Cardiac septum (tissue), 1 donor: Measurements from ENCODE around the gene ZNF385C. TPM values are rescaled to one million over a fixed set of nuclear protein-coding genes. Genes with fewer than 3 reads are reported as not detected.

Source experiments
- DNase-seq: peaks from one replicate; pipeline ENCODE4 v3.0.0-alpha.2; 2020; ENCODE audit warnings: low spot score
- intact Hi-C: fragments of 100-400 bp; cut with DNase I; formaldehyde crosslinking; loops from one replicate; pipeline ENCODE4 v1.14.0; 2022
- total RNA-seq: library from RNA; stranded (reverse); fragmentation: NEBNext Ultra II Directional; extraction: Animal tissue kit (Norgen Biotek cat#: 25700); gene quantifications from one replicate; pipeline ENCODE4 v1.2.1, GENCODE V29; 2021
- donor health status: DM: no; HTN: no; CAD: no.

Gene ZNF385C
- total RNA-seq, 1 donor from 2014 or later, result 0.13 TPM

DNA sequence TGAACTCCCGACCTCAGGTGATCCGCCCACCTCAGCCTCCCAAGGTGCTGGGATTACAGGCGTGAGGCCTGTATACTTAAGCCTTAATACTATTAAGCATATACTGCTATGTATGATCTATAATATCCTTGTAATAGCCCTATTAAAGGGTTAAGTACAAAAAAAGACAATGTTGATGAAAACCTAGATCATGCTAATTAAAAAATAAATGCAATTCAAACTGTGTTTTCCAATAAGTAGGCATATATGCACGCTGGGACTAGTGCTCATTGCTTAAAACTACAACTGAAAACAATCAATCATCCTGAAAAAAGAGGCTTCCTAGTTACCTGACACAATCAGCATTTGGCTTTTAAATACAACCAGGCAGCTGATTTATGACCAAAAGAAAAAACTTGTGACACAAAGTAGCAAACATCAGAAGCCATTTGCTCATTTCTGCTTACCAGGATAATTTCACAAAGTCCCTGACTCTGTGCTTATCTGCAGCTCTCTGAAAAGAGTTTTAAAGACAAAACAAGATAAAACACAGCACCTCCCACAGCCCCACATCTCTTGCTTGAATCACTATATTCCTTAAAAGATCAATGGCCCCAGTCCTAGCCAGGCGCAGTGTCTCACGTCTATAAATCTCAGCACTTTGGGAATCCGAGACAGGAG, 11.1 kb downstream of the ZNF385C start:
- intact Hi-C loops, result no loop called here
- DNase-seq, result no peak

DNA sequence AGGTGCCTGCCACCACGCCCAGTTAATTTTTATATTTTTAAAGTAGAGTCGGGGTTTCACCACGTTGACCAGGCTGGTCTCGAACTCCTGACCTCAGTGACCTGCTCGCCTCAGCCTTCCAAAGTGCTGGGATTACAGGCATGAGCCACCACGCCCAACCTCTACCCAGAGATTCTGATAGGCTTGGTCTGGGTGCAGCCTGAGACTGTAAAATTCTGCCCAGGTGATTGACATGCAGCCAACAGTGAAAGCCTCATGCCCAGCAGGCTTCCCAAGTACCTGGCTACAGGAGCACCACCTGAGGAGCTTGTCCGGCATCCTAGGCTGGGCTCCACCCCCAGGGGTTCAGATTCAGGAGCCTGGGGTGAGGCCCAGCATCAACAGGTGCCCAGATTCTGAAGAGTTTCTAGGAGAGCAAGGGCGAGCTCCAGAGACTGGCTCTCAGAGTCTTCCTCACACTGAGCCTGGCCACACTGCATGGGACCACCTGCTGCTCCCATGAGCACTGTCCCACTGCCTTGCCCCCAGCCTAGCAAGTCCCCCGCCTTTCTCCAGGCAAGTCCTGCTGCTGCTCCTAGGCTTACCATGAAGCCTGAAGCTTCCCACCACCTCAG, 16.6 kb downstream of the ZNF385C start:
- DNase-seq, result no peak
- intact Hi-C loops, result no loop called here

DNA sequence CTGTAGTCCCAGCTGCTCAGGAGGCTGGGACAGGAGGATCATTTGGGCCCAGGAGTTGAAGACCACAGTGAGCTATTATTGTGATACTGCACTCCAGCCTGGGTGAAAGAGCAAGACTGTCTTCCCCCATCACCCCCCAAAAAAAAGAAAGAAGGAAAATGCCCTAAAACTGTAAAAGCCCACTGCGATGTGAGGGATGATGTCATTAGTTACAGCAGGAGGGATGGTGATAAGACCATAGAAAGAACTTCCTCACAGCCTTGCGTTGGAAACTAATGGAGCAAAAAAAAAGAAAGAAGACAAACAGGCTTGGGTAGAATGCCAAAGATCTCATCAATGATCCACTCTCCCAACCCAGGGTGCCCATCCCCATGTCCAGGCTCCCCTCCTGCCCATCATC, 18.7 kb downstream of the ZNF385C start:
- no peak for DNase-seq
- intact Hi-C loops, result no loop called here

DNA sequence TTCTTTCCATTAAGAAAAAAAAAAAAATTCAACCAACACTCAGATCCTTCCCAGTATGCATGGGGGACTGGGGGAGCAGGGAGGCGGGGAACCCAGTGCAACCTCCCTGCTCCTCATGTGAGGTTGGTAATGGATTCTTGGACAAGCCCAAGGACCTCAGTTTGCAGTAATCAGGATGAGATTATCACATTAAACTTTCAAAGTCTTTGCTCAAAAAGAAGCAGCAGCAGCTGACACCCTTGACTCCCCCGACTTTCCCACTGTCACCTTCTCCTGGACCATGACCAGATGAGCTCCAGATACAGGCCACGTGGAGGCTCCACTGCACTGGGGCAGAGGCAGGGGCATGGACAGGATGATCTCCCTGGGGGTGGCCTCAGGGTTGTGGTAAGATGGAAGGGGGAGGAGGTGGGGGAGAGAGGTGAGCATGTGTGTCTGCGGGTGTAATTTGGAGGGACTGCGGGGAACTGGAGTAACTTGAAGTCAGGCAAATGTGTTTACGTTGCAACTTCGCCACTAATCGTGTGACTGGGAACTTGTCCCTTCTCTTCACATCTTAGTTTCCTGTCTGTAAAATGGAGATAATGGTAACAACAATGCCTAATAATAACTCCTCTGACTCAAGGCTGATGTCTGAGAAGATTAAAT, 19.8 kb downstream of the ZNF385C start:
- intact Hi-C loops, result no loop called here
- no peak for DNase-seq

DNA sequence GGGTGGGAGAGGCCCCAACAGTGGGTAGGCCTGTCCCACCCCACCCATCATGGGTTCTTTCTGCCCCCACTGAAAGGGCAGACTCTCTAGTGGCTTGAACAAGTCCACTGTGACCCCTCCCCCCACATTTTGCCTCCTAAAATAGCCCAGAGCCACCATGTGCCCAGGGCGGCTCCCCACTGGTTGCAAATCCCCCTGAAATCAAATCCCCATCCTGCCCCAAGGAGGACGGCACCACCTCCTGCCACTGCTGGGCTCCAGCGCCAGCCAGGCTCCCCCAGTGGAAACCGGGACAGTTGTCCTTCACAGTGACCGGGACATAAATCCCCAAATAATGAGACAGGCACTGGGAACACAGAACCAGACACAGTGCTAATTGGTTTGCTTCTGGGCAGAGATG, 20.5 kb downstream of the ZNF385C start:
- DNase-seq, result no peak
- intact Hi-C loops, result no loop called here

DNA sequence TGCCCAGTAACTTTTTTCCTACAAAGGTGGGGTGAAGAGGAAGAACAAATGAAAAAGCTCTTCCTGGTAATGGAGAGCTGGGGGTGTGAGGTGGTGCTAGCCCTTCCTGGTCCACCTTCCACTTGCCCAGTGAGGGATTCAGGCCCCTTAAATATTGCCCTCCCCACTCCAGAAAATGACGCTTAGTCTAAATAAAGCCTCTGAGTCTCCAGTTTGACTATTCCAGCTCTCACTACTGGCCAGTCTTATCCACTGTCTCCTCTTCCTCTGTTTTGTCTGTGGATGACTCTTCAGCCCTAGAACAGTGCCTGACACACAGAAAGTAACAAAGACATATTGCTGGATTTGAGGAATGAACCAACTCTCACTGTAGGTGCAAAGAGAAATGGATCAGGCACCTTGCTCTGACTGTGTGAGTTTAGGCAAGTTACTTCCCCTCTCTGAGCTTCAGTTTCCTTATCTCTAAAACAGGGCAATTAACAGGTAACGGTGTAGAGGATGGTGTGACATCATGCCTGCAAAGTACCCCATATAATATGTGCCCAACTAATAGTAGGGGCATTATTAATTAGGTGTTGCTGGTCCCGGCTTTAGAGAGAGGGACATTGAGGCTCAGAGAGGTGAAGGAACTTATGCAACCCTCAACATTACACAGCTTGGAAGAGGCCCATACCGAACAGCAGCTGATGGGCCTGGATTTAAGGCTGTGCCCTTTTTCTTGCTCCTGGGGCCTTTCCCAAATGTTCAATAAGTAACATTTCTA, 21.3 kb downstream of the ZNF385C start:
- intact Hi-C loops, result no loop called here
- no peak for DNase-seq

DNA sequence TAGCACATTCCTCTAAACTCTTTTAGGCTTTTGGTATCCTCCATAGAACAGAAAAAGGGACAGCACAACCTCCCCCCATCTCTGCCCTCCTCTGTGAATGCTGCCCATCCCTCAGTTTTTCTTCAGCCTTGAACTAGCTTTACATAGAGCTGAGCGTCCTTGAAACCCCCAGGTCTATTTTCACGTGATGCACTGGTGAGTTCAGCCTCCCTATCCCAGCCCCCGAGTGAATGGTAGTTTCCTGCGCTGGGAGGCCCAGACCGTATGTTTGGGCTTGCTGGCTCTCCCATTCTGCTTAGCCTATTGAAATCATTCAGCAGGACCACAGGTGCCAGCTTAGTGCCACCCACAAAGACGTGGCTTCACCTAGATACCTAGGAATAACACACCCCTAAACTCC, 22.5 kb downstream of the ZNF385C start:
- intact Hi-C loops, result no loop called here
- DNase-seq, result no peak

DNA sequence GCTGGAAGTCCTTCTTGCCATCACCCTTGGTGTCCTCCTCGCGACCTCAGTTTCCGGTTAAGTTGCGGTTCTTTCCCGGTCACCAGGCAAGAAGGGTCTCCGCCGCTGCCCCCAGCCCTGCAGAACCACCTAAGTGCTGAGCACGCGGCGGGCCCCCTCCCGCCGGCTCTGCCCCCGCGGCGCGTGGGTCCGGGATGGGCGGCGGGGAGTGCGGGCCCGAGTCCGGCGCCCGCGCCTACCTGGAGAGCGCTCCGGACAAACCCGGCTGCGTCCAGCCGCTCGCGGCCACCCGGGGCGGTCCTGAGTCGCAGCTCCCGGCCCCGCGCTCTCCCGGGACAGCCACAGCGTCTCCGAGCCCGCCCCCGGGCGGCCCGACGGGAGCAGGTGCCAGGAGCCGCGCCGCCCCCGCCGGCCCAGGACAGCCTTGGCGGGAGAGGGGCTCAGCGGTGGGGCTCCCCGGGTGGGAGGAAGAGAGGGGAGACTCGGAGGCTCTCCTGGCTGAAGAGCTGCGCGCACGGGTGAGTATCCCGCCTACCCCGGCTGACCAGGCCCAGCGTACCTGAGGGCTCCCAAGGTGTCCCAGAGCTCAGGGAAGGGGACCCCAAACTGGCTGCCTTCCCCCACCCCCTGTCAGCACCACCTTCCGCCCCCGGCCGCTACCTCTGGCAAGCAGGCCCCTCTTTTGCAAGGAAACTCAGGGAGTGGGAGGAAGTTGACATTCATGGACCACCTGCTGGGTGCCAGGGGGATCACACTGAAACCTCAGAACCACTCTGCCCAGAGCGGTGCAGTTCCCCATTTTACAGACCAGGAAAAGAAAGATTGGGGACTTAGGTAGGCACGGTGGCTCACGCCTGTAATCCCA, 25.7 kb downstream of the ZNF385C start:
- DNase-seq, result no peak
- intact Hi-C loops, result no loop called here

DNA sequence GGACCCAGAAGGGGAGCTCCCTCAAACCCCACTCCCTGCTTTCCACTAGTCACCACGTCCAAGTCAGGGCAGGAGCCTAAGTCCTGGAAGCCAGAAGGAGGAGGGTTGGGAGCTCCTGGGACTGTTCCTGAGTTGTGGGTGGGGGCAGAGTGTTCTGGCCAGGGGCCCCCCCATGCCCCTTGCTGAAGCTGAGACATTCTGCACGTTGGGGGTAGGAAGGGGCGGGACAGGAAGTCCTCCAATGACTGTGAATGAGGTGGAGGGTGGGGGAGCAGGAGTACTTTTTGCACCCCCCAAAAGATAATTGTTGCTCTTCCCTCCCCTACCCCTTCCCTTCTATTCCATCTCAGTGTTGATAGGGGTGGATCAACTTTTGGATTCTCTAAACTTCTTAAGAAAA, 26.5 kb downstream of the ZNF385C start:
- intact Hi-C loops, result no loop called here
- DNase-seq, result no peak

DNA sequence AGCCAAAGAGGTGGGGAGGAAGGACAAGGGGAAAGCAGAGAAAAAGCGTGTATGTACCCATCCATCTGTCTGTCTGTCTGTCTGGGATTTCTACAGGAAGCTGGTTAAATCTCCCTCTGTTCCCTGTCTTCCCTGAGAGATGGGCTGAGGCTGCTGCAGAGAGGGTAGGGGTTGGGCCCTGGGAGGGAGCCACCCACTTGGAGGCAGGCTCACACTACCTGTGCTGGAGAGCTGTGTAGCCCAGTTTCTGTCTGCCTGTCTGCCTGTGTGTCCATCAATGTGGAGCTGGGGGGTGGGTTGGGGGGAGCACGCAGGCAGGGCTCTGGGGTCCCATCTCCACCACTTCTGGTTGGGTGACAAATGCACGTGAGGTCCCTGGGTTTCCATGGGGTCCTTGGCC, 29.3 kb downstream of the ZNF385C start:
- DNase-seq, result no peak
- intact Hi-C loops, result loop anchor here (5.0 kb wide), 2 partner anchors 33 to 42 kb away; no protein-coding TSS in a partner anchor

DNA sequence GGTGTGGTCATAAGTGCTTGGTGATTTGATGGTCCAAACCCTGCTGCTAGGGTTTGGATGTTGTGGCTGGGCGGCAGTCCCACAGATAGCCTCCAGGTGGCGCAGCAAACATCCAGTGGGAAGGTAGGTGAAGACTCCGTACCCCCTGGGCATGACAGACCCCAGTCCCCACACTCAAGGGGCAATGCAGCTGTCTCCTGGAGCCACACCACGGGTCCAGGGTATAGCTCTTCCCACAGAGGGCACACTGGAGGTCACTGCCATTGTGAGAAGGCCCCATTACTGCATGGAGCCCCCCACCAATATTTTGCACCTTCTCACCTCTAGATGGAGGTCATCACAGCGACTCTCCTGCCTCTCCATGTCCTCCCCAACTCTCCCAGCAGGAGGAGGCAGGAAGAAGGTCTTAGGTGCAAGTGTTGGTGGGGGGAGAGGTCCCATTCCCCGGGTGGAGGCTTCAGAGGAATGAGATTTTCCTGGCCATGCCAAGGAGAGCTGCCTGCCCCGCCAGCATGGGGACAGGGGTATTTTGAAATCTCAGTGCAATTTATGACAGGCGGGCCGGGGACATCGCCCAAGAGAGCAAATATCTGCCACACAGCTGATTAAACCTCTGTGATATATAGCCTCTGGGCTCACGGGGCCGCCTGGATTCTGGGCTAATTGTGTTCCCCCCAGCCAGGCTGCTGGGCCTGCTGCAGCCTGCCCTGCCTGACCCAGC, 30.7 kb downstream of the ZNF385C start:
- peak; percentile 81 for DNase-seq
- intact Hi-C loops, result loop anchor here (5.0 kb wide), 2 partner anchors 35 to 40 kb away; no protein-coding TSS in a partner anchor

DNA sequence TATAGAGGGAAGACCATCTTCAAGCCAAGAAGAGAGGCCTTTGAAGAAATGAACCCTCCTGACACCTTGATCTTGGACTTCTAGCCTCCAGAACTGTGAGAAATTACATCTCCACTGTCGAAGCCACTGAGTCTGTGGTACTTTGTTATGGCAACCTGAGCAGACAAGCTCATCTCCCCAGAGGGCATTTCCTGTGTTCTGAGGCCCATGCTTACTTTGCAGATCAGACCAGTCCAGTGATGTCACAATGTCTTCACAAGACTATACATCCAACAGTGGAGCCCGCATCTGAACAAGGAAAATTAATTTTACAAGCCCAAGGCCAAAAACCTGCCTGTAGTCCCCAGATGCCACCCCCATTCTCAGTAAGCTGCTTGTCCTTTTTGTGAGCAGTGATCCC, 33.1 kb downstream of the ZNF385C start:
- intact Hi-C loops, result loop anchor here (5.0 kb wide), 2 partner anchors 37 to 38 kb away; no protein-coding TSS in a partner anchor
- no peak for DNase-seq

DNA sequence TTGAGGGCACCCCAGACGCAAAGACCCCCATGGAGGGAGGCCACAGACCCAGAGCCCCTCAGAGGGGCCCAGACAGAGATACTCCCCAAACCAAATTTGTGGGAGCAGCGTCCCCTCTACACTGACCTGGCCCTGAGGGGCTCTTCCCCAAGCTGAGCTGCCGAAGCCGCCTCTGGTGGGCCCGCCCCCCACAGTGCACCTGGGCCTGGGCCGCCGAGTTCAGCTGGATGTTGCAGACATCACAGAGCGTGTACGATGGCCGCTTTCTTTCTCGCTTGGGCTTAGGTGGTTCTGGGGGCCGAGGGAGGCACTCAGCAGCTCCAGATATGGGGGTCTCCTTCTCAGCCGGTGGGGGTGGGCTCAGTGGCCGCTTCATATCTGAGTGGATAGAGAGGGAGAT, 35.6 kb downstream of the ZNF385C start:
- DNase-seq, result no peak
- intact Hi-C loops, result no loop called here

DNA sequence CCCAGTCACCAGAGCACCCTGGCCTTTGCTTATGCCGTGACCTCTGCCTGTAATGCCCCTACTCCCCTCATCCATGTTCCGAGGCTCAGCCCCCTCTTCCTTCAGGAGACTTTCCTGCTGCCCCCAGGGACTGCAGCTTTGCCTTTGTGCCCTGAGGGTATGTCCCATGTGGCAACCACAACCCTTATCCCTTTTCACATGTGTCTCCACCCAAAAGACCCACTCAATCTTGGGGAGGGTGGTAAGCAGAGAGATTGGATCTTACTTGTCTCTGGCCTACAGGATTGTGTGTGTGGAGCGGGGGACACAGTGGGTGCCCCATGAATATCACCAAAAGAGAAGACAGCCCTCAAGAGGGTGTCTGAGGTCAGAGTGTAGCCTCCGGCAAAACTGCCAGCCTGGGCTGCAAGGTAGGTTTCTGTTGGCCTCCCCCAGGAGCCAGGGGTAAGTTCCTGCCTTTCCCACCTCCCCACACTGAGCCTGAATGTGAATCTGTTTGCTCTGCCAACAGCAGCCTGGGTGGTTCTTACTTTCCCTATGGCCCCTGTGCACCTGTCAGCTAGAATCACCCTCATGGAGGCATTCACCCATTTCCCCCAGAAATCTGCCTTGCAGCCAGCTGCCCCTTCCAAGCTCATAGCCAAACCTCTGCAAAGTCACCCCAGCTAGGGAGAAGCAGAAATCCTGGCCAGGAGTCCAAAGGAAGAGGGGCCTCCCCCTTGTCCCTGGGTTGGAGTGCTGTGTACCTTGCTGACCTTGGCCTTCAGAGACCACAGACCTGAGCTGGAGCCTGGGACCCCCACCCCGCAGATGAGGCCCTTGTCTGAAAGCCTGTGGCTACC, 36.4 kb downstream of the ZNF385C start:
- DNase-seq, result no peak
- intact Hi-C loops, result no loop called here

DNA sequence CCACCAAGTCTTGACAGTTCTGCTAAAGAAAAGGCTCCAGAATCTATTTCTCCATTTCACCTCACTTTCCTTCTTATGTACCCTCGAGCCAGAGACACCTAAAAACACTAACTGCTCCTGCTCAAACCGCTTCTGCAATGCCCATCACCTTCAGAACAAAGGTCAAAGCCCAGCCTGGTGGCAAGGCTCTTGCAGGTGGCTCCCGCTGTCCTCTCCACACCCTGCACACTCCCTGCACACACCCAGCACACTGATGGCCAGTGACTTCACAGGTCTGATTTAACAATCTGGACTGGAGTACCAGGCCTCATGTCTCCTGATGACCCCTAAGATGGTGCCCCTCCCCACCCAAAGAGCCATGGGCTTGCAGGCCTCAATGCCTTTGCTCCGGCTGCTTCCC, 38.0 kb downstream of the ZNF385C start:
- intact Hi-C loops, result no loop called here

DNA sequence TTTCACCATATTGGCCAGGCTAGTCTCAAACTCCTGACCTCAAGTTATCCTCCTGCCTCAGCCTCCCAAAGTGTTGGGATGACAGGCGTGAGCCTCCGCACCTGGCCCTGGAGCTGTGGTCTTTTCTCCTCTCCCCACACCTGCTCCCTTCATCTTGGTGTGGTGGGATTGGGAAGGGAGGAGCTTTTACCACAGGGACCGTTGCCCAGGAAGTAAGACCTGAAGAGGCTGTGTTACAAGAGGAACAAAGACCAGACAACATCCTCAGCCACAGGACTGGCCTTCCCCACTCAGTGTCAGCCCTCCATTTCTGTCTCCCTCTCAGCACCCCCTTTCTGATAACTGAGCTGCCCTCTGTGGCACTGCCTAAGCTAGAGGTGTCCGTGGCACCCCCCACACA, 38.5 kb downstream of the ZNF385C start:
- DNase-seq, result no peak
- intact Hi-C loops, result no loop called here

More for the DNA sequence above, 38.0 kb downstream of the ZNF385C start:
- DNase-seq, result no peak

DNA sequence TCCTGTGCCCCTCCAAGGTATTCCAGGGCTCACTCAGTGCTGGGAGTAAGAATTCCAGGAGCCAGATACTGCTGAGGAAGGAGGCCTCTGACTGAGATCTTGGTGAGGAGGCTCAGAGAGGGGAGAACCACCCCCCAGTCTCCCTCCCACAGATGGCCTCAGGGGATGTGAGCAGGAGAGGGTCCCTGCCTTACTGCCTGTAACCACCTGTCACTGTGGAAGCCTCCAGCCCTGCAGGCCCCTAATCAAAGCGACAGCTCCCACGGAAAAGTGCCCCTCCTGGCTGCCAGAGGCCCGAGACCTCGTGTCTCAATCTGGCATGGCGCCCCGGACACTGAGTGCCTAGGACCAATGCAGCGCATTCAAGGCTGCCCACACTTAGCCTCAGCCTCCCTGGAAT, 40.2 kb downstream of the ZNF385C start:
- intact Hi-C loops, result no loop called here

DNA sequence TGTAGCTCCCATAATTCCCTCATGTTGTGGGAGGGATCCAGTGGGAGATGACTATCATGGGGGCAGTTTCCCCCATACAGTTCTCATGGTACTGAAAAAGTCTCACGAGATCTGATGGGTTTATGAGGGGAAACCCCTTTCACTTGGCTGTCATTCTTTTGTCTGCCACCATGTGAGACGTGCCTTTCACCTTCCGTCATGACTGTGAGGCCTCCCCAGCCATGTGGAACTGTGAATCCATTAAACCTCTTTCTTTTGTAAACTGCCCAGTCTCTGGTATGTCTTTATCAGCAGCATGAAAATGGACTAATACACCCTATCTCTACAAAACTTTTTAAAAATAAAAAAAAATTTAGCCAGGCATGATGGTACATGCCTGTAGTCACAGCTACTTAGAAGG, 41.6 kb downstream of the ZNF385C start:
- no peak for DNase-seq
- intact Hi-C loops, result no loop called here

More for the DNA sequence above, 40.2 kb downstream of the ZNF385C start:
- no peak for DNase-seq
